Adrenal gland (tissue), 12 donors: ENCODE results near the gene FEM1B. TPM values are rescaled to one million over a fixed set of nuclear protein-coding genes. Genes with fewer than 3 reads are reported as not detected.

Experiments
- DNase-seq, 7 donors: peaks; one replicate each; pipeline ENCODE4 v3.0.0-alpha.2; 2019 to 2020
- H3K27ac ChIP-seq, 5 donors: fragments of 200-600 bp; sonication (generic) in 4 of 5; 1 replicate in 3 of 5; 2 replicates in 2 of 5; pipeline versions ENCODE4 v1.5.1 to v1.8.0; 2016 to 2020; ENCODE audit warnings: mild to moderate bottlenecking in 1 of 5
- H3K27me3 ChIP-seq: fragments of 200-600 bp; 2 replicates; pipeline ENCODE4 v1.8.0; 2021
- H3K36me3 ChIP-seq, 2 donors: fragments of 200-600 bp; replicated peaks in 1 of 2; 1 replicate in 1 of 2; 2 replicates in 1 of 2; pipeline versions ENCODE4 v1.5.1 to v1.8.0; 2018 to 2022
- H3K4me1 ChIP-seq, 2 donors: fragments of 200-600 bp; replicated peaks in 1 of 2; 1 replicate in 1 of 2; 2 replicates in 1 of 2; pipeline versions ENCODE4 v1.5.1 to v1.8.0; 2018 to 2021
- H3K4me3 ChIP-seq, 4 donors: fragments of 200-600 bp; sonication (generic) in 3 of 4; one replicate each; pipeline ENCODE4 v1.5.1; 2016 to 2018
- H3K9me3 ChIP-seq, 3 donors: fragments of 200-600 bp; sonication (generic) in 1 of 3; replicated peaks in 1 of 3; 1 replicate in 2 of 3; 2 replicates in 1 of 3; pipeline versions ENCODE4 v1.5.1 to v1.8.0; 2016 to 2021
- CTCF ChIP-seq, 6 experiments: fragments of 450-650 bp in 4 of 6; fragments of 200-600 bp in 2 of 6; sonication (generic) in 1 of 6; IDR thresholded peaks; 1 replicate in 5 of 6; 2 replicates in 1 of 6; pipeline versions ENCODE4 v1.5.1 to v1.8.0; 2016 to 2021; ENCODE audit warnings: antibody characterized with exemption in 6 of 6, mild to moderate bottlenecking in 2 of 6, moderate library complexity in 1 of 6
- POLR2A ChIP-seq, 2 donors: fragments of 450-650 bp; IDR thresholded peaks; one replicate each; pipeline ENCODE4 v1.6.1; 2017; ENCODE audit warnings: antibody characterized with exemption in 2 of 2, mild to moderate bottlenecking in 2 of 2, moderate library complexity in 1 of 2
- WGBS, 4 donors: extraction: QIAGEN DNeasy Blood & Tissue Kit in 2 of 4; methylation state at CpG; one replicate each; pipeline versions ENCODE4 v1.1.5 to v1.1.7; 2013 to 2017; 5-methylcytosine and 5-hydroxymethylcytosine counted together
- intact Hi-C, 2 donors: fragments of 100-400 bp; cut with DNase I; formaldehyde crosslinking; loops; one replicate each; pipeline versions ENCODE4 v1.14.1 to v1.15.0; 2022 to 2023
- polyA plus RNA-seq, 3 donors: library from polyadenylated mRNA; stranded (reverse); fragments of 200-250 nt in 2 of 3; fragments of 350-450 nt in 1 of 3; fragmentation: Illumina TruSeq in 1 of 3; extraction: RNeasy Lipid Tissue Mini Kit (QIAGEN cat#74804) in 1 of 3; gene quantifications; one replicate each; pipeline ENCODE4 v1.2.3, GENCODE V29; 2013 to 2014
- total RNA-seq, 9 donors: library from RNA; depleted of rRNA in 4 of 9; stranded (reverse); fragments of >200 nt in 4 of 9; fragments of 120-200 nt in 1 of 9; fragmentation: NEBNext Ultra II Directional in 1 of 9; extraction: Animal tissue kit (Norgen Biotek cat#: 25700) in 1 of 9; gene quantifications; one replicate each; pipeline versions ENCODE4 v1.1.0 to v1.2.4, GENCODE V29; 2013 to 2023
- donor health status: healthy with polysubstance abuse.
- donor health status: Bipolar disorder and iron deficiency.
- donor health status: DM: yes; HTN: yes; CAD: no.
- donor health status: DM: no; HTN: no; CAD: no.
- donor health status: DM: no; HTN: no; CAD: no.
- donor health status: DM: yes; HTN: yes; CAD: no.

Gene FEM1B
- total and polyA plus RNA-seq, 12 donors = 7.0 to 61.5 (median 42.7) TPM

GRCh38 chr15:68298882-68299381 lies 21.4 kb downstream of the FEM1B start:
- 3 to 12% (median 6%) methylated on average over 6 of the region's 6 CpGs for WGBS, 4 donors
- H3K36me3 ChIP-seq = no peaks in the 10 kb centered on the region
- no peaks in the 10 kb centered on the region for H3K27me3 ChIP-seq
- H3K4me3 ChIP-seq = peak overlapping the region in 2 of 4 donors; percentile 20 to 49
- peak in 4 of 7 donors; percentile 40 to 67 (median 48) for DNase-seq
- H3K4me1 ChIP-seq = peaks cover 6 to 50% of the 10 kb centered on the region in 2 donors
- peak overlapping the region in 4 of 5 donors; percentile 37 to 82 (median 66) for H3K27ac ChIP-seq
- no peak for TF ChIP-seq CTCF (IDR thresholded peaks at IDR 0.05)
- no peak for TF ChIP-seq POLR2A (IDR thresholded peaks at IDR 0.05)
- H3K9me3 ChIP-seq = no peaks in the 10 kb centered on the region
- intact Hi-C loops = no loop called here

GRCh38 chr15:68299436-68299835 lies 21.9 kb downstream of the FEM1B start:
- Histone ChIP-seq H3K4me1 (peaks cover 6 to 46% of the 10 kb centered on the region in 2 donors), H3K27me3 (no peaks in the 10 kb centered on the region), H3K4me3 (peak overlapping the region in 2 of 4 donors; percentile 20 to 49), H3K27ac (peak overlapping the region; percentile 17 to 82 (median 55)), H3K36me3 (no peaks in the 10 kb centered on the region), H3K9me3 (no peaks in the 10 kb centered on the region)
- peak in 6 of 7 donors; percentile 49 to 69 (median 57) for DNase-seq
- WGBS, 4 donors = 16 to 36% (median 26%) methylated on average over 5 of the region's 5 CpGs
- TF ChIP-seq CTCF (IDR thresholded peaks at IDR 0.05) (no peak), POLR2A (IDR thresholded peaks at IDR 0.05) (no peak)
- intact Hi-C loops = no loop called here

- Histone ChIP-seq H3K4me1 (peaks cover 1 to 37% of the 10 kb centered on the region in 2 donors), H3K9me3 (no peaks in the 10 kb centered on the region), H3K36me3 (no peaks in the 10 kb centered on the region), H3K4me3 (no peak overlapping the region), H3K27me3 (no peaks in the 10 kb centered on the region), H3K27ac (peak overlapping the region in 3 of 5 donors; percentile 1 to 77 (median 55))
- WGBS, 4 donors = 85 to 95% (median 92%) methylated on average over 6 of the region's 6 CpGs
- intact Hi-C loops = loop anchor here (5.0 to 10.0 kb wide), 4 partner anchors 46 to 374 kb away; no protein-coding TSS in a partner anchor
- DNase-seq = peak in 2 of 7 donors; percentile 8 to 48
- TF ChIP-seq POLR2A (IDR thresholded peaks at IDR 0.05) = no peak
- no peak for TF ChIP-seq CTCF (IDR thresholded peaks at IDR 0.05)
These were observed 22.8 kb downstream of the FEM1B start for GRCh38 chr15:68300115-68300940.

GRCh38 chr15:68301301-68301700 lies 23.8 kb downstream of the FEM1B start:
- H3K9me3 ChIP-seq = no peaks in the 10 kb centered on the region
- H3K27ac ChIP-seq = no peak overlapping the region
- H3K4me3 ChIP-seq = no peak overlapping the region
- no peaks in the 10 kb centered on the region for H3K27me3 ChIP-seq
- no peaks in the 10 kb centered on the region for H3K36me3 ChIP-seq
- DNase-seq = peak in 2 of 7 donors; percentile 10 to 47
- intact Hi-C loops = loop anchor here (5.0 to 10.0 kb wide), 4 partner anchors 46 to 374 kb away; no protein-coding TSS in a partner anchor
- WGBS, 4 donors = 81 to 92% (median 87%) methylated on average over 8 of the region's 8 CpGs
- TF ChIP-seq CTCF (IDR thresholded peaks at IDR 0.05) (no peak), POLR2A (IDR thresholded peaks at IDR 0.05) (no peak)
- H3K4me1 ChIP-seq = peaks cover 0 to 32% of the 10 kb centered on the region in 2 donors
